ENCODE results near the gene CREBBP.

CREBBP gene

DNA sequence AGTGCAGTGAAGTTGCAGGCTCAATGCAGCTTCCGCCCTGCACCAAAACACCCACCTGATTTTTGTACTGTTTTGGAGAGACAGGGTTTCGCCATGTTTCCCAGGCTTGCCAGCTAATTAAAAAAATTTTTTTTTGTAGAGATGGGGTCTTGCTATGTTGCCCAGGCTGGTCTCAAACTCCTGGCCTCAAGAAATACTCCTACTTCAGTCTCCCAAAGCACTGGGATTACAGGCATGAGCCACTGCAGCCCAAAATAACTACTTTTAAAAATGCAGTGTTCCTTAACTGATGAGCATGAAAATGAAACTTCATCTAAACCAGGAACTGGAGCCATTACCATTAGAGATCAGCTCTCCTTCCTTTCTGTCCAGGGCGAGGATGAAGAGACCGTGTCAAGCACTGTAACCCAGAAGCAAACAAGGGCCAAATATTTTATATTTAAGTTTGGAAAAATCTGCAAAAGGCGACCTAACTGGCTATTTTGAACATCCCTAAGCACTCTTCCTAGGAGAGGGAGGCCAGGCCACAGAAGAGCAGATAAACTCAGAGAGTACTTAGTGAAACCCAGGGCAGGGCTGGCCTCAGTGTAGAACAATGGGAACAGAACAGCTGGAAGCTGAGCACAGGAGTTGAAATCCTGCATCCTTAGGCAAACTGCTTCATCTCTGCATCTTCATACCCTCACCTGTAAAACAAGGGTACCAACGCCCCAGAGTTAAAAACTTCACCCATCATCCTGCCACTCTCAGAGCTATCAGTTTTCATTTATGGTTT, 24.0 kb downstream of the CREBBP start:
- DNase-seq (ENCODE audit: low read depth, low spot score), result no peak

DNA sequence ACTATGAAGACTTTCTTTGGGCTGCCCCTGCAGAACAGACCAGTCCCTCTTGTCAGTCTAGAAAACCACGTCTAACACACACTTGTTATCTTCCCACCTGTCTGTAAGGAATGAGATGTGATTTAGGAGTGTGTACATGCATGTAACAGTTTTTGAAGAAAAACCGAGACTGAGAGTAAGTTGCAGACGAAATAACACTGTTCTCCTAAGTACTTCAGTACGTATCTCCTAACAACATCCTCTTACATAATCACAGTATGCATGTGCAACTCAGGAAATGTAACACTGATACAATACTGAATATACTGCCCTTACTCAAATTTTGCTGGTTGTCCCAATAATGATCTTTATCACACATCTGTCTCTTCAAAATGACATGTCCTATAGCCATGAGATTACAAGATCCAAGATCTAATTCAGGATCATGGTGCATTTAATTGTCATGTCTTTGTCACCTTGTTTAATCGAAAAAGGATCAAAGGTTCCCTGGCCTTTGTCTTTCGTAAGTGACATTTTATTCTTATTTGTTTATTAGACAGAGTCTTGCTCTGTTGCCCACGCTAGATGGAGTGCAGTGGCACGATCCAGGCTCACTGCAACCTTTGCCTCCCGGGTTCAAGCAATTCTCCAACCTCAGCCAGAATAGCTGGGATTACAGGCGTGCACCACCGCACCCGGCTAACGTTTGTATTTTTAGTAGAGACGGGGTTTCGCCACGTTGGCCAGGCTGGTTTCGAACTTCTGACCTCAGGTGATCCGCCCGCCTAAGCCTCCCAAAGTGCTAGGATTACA, 25.6 kb downstream of the CREBBP start:
- no peak for DNase-seq (ENCODE audit: low read depth, low spot score)

DNA sequence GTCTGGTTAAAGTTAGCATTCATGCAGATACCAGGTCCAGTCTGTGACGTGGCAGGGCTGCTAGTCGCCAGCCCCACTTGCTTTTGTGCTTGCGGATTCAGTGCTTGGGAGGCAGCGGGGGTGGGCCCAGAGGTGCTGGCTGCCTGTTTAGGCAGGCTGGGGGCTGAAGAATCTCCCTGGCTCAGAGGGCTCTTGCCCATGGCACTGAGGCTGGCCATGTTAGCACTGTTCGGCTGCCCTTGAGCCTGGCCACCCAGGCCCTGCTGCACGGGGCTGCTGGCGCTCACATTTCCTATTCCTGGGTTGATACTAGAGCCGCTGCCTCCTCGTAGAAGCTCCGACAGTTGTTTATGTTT, 30.0 kb downstream of the CREBBP start:
- DNase-seq (ENCODE audit: low read depth, low spot score), result no peak

DNA sequence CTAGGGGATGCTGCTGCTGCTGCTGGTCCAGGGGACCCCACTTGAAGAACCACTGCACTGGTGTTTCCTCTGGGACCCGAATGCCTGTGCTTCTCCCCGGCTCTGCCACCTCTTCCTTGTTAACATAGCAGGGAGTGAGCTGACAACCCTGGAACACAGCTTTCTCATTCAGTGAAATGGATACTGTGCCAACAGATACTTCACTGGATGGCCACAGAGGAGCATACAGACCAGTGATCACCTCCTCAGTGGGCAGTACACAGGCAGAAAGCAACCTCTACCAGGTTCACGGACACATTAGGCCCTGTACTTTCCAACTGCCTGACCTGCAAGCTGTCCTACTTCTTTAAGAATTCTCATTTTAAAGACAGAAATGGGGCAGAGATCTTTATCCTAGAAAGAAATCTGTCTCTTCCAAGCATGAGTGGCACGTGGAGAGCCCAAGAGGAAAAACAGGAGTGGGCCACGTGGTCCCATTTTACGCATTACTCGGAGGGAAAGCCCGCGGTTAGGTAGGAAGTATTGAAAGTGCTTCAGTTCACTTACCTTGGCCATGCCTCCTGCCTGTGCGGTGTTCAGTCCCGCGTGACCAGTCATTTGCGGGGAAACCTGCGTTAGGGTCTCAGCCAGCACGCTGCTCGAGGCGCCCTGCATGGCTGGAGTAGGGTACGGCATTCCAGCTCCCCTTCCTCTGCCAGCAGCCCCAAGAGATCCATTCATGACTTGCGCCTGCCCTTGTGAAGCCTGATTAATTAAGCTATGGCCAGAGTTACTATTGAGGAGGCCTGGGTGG, 30.6 kb downstream of the CREBBP start:
- DNase-seq (ENCODE audit: low read depth, low spot score), result no peak

DNA sequence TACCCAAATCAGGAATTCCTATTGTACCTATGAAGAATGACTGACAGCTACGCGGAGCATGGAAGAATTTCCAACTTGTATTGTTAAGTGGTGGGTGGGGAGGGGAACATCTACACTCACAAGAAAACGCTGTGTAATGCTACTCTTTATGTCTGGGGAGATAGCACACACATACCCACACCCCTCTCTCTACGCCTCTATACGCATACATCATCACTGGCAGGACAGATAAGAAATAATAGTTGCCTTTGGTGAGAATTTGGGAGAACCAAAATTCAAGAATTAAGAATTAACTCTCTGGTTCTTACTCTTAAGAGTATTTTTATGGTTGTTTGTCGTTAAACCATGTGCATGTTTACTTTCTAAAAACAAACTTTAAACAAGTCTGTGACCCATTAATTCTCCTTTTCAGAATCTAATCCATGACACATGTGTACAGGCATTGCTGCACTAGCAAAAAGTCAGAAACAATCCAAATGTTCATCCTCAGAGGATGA, 33.9 kb downstream of the CREBBP start:
- no peak for DNase-seq (ENCODE audit: low read depth, low spot score)

DNA sequence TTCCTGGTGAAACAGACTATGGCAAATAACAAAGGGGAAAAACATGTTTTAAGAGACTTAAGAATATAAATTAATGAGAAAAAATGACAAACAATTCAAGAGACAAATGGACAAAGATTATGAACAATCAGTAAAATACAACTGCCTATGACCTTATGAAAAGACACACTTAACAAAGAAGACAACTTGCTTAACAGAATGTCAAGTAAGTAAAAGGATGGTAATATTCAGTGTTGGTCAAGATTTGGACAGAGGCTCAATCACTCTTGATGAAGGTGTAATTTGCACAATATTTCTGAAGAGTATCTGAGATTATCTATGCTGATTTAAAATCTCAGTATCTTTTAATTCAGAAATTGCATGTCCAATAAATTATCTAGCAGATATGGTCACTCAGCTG, 34.4 kb downstream of the CREBBP start:
- DNase-seq (ENCODE audit: low read depth, low spot score), result no peak

DNA sequence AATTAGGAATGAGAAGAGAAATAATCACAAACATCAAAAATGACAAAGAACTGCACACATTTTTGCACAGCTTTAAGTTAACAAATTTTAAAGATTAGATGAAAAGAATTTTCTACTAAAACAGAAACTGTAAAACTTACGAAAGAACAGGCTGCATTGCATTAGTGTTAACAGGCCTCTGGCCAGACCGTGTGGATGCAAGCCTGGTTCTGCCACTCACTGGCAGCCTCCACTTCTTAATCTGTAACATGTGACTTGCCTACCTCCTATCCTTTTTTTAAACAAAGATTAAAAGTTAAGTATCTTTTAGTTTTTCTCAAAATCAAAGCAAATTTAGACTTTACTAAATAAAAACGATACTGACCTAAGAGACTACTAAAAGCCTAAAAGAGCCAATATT, 37.5 kb downstream of the CREBBP start:
- no peak for DNase-seq (ENCODE audit: low read depth, low spot score)

DNA sequence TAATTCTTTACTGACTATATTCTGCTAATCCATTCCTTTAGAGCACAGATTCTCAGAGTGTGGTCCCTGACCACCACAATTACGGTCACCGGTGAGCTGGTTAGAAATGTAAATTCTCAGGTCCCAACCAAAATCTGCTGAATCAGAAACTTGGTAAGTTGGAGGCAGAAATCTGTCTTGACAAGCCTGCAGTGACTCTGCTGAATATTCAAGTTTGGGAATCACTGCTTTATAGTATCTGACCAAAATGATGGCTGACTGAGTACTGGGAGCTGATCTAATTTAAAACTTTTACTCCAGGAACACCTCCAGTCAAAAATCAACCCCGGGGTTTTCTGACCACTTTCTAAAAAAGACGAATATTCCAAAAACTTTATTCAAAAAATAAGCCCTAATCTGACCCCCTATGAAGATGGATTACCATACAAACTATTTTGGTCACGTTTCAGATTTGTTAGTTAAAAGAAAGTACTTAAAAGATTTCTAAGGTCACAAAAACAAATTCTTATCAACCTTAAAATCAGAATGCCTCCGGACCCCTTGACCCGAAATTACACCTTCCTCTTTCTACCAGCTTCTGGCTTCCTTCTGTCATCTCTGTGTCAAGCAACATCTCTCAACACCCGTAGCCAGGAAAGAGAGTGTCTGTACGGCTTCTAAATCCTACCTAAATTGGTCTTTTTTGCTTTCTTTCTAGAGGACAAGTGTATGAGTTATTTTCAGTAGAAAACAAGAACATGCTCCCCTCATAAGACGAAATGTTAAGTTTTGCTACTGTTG, 38.6 kb downstream of the CREBBP start:
- no peak for DNase-seq (ENCODE audit: low read depth, low spot score)

DNA sequence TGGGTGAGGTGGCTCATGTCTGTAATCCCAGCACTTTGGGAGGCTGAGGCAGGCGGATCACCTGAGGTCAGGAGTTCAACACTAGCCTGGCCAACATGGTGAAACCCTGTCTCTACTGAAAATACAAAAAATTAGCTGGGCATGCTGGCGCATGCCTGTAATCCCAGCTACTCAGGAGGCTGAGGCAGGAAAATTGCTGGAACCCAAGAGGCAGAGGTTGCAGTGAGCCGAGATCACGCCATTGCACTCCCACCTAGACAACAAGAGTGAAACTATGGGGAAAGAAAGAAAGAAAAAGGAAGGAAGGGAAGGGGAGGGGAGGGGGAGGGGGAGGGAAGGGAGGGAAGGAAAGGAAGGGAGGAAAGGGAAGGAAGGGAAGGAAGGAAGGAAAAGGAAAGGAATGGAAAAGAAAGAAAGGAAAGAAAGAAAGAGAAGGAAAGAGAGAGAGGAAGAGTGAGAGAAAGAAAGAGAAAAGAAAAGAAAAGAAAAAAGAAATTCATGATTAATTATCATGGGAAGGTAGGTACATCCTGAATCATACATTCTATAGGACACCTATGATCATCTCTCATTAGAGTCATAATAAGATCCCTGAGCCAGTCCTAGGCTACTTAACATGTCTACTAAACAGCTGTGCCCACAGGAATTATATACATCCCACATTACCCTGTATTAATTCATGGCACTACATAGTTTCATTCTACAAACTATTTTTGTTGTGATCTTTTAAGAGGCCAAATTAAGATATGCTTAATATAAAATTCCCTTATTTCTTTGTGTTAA, 40.9 kb downstream of the CREBBP start:
- DNase-seq (ENCODE audit: low read depth, low spot score), result no peak

DNA sequence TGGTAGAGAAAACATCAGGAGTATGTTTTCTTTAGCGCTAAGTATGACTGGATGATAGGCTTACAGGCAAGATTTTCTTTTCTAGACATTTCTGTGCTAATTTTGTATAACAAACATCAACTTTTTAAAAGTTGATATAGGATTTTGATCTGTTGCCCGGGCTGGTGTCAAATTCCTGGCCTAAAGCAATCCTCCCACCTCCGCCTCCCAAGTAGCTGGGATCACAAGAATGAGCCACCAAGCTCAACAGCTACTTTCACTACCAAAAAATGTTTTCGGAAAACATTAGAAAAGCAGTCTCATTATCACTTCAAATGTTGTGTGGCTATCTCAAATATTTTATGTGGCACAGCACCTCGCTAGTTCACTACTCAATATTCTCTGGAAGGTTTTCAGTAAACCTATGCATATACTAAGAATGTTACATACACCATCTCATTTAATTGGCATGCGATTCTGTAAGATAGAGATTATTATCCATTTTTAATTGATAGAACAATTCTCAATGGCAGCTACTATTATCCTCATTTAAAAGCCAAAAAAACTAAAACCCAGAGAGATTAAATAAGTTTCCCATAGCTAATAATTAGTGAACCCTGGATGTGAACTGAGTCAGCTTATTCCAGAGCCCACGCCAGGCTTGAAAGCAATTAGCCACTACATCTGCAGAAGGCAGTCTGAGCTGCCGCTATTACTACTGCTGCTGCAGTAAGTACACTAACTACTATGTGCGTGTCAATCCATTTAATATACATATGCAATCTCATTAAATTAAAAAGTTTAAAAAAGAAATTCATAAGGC, 41.7 kb downstream of the CREBBP start:
- DNase-seq (ENCODE audit: low read depth, low spot score), result no peak

DNA sequence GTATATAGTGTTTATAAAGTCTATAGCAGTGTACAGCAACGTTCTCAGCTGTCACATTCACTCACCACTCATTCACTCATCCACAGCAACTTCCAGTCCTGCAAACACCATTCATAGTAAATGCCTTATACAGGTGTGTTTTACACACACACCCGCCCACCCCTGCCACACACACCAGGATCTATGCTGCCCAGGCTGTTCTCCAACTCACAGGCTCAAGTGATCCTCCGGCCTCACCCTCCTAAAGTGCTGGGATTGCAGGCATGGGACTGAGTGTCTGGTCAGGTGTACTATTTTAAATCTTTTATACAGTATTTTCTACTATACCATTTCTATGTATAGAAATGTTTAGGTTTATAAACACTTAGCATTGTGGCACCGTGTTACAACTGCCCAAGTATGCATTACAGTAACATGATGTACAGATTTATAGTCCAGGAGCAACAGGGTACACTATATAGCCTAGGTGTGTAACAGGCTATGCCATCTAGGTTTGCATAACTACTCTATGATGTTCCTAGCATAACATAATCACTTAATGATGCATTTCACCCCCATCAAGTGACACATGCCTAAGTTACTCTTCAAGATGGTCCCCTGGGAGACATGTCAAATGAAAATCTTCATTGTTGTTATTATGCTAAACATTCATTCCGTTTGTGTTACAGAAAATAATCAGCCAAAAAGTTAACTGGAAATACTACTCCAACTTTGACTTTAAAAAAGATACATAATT, 42.5 kb downstream of the CREBBP start:
- no peak for DNase-seq (ENCODE audit: low read depth, low spot score)

DNA sequence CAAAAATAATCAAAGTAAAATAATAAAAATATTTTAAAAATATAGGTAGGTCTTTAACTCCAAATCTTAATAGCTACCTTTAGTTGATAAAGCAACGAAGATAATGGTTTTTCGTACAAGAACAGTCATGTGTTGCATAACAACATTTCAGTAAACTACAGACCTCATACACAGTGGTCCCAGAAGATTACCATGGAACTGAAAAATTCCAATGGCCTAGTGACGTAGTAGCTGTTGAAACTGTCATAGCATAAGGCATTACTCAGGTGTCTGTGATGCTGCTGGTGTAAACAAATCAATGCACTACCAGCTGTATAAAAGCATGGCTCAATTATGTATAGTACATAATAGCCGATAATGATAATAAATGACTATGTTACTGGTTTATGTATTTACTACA, 43.9 kb downstream of the CREBBP start:
- no peak for DNase-seq (ENCODE audit: low read depth, low spot score)

DNA sequence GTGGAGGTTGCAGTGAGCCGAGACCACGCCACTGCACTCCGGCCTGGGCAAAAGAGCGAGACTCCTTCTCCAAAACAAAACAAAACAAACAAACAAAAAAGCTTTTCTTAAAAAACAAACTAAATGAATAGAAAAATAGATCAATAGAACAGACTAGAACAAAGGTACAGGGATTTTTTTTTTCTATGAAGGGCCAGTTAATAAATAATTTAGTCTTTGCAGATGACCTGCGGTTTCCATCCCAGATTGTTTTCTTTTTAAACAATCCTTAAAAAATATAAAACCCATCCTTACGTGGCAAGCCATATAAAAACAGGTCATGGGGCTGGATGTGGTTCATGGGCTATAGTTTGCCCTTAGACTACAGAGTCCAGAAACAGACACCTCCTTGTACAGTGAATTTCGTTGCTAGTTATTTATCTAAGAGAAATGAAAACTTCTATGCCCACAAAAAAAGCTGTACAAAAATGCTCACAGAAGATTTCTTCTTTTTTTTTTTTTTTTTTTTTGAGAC, 45.4 kb downstream of the CREBBP start:
- no peak for DNase-seq (ENCODE audit: low read depth, low spot score)

DNA sequence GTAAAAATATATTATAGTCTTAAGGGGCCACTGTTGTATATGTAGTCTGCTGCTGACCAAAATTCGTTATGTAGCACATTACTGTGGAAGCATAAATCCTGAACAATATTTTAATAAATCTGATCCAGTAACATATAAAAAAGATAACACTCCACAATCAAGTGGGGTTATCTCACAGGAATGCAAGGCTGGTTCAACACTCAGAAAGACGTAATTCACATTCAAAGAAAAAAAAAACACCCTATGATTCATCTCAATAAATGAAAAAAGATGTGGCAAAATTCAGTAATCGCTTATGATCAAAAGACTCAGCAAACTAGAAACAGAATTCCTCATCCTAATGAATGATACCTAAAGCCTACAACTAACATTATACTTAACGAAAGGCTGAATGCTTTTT, 47.8 kb downstream of the CREBBP start:
- no peak for DNase-seq (ENCODE audit: low read depth, low spot score)

DNA sequence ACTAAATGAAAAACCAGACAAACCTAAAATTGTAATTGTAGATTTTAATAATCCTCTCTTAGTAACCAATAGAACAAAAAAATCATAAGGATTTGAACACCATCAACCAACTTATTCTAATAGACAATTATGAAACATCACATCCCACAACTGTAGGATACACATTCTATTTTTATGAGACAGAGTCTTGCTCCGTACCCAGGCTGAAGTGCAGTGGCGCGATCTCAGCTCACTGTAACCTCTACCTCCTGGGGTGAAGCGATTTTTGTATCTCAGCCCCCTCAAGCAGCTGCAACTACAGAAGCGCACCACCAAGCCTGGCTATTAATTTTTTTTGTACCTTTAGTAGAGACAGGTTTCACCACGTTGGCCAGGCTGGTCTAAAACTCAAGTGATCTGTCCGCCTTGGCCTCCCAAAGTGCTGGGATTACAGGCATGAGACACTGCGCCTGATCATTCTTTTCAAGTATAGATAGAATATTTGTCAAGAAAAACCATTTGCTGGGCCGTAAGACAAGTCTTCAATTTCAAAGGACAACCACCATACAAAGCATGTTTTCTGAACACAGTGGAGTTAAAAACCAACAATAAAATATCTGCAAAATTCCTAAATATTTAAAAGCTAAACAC, 49.8 kb downstream of the CREBBP start:
- DNase-seq (ENCODE audit: low read depth, low spot score), result no peak

DNA sequence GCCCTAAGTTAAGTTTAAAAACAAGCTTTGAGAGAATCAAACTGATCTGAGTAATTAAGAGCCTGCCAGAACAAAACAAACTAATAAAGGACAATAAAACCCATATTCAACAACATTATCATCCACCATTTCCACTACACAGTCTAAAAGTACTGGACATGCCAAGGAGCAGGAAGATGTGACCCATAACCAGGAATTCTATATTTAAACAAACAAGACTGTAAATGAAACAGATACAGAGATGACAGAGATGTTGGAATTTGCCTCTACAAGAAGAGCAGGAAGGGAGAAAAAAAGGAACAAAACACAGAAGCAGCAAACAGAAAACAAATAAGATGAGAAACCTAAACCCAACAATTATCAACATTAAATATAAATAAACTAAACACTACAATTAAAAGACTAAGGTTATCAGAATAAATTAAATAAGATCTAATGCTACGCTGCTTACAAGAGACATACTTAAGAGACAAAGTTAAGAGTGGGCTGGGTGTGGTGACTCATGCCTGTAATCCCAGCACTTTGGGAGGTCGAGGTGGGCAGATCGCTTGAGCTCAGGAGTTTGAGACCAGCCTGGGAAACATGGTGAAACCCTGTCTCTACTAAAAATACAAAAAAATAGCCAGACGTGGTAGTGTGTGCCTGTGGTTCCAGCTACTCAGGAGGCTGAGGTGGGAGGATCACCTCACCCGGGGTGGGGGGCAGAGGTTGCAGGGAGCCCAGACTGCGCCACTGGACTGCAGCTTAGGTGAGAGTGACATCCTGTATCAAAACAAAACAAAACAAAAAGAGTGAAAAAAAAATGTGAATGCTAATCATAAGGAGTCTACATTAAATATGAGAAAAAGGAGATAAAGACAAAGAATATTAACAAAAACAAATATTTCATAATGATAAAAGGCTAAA, 50.6 kb downstream of the CREBBP start:
- no peak for DNase-seq (ENCODE audit: low read depth, low spot score)

DNA sequence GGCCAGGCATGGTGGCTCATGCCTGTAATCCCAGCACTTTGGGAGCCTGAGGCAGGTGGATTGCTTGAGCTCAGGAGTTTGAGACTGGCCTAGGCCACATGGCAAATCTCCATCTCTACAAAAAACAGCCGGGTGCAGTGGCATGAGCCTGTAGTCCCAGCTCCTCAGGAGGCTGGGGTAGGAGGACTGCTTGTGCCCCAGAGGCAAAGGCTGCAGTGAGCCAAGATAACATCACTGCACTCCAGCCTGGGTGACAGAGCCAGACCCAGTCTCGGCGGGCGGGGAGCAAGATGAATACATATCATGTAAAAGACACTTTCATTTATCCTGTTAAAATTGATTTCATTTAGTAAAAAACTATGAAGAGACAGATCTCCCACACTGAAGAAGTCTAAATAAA, 54.6 kb downstream of the CREBBP start:
- DNase-seq (ENCODE audit: low read depth, low spot score), result no peak
